ENCODE results near the gene TRAF7.

The TRAF7 gene

GRCh38 chr16:2212362-2213324, 57.1 kb downstream of the TRAF7 start:
- Histone ChIP-seq H3K27me3 (ENCODE audit: low read depth, low read length) (no peaks in the 10 kb centered on the region), H3K79me2 (ENCODE audit: low read length) (peaks cover 20% of the 10 kb centered on the region), H4K20me1 (ENCODE audit: insufficient read depth, low read length) (peaks cover 7% of the 10 kb centered on the region), H3K9me3 (ENCODE audit: insufficient read depth, low read length) (no peaks in the 10 kb centered on the region), H3K4me2 (ENCODE audit: low read length) (peak overlapping the region; percentile 88), H3K4me1 (ENCODE audit: low read length) (peaks cover 12% of the 10 kb centered on the region), H2AFZ (ENCODE audit: low read depth, low read length) (no peak overlapping the region), H3K27ac (ENCODE audit: low read length) (no peak overlapping the region), H3K36me3 (replicated peaks; ENCODE audit: low read depth, low read length) (peaks cover 16% of the 10 kb centered on the region), H3K9ac (ENCODE audit: low read length) (peak overlapping the region; percentile 81; the same call in 1 of the 2 replicates), H3K4me3 (ENCODE audit: low read length) (peak overlapping the region; percentile 98)
- TF ChIP-seq, protein P1, sequence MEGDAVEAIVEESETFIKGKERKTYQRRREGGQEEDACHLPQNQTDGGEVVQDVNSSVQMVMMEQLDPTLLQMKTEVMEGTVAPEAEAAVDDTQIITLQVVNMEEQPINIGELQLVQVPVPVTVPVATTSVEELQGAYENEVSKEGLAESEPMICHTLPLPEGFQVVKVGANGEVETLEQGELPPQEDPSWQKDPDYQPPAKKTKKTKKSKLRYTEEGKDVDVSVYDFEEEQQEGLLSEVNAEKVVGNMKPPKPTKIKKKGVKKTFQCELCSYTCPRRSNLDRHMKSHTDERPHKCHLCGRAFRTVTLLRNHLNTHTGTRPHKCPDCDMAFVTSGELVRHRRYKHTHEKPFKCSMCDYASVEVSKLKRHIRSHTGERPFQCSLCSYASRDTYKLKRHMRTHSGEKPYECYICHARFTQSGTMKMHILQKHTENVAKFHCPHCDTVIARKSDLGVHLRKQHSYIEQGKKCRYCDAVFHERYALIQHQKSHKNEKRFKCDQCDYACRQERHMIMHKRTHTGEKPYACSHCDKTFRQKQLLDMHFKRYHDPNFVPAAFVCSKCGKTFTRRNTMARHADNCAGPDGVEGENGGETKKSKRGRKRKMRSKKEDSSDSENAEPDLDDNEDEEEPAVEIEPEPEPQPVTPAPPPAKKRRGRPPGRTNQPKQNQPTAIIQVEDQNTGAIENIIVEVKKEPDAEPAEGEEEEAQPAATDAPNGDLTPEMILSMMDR (IDR thresholded peaks at IDR 0.05; ENCODE audit: low read depth, low read length) = no peak
- TF ChIP-seq EZH2phosphoT487 (IDR thresholded peaks at IDR 0.05; ENCODE audit: low read depth) = no peak

- TF ChIP-seq, protein P1 (IDR thresholded peaks at IDR 0.05; ENCODE audit: low read depth, low read length) = no peak
- TF ChIP-seq EZH2phosphoT487 (IDR thresholded peaks at IDR 0.05; ENCODE audit: low read depth) = no peak
- Histone ChIP-seq H3K4me1 (ENCODE audit: low read length) (peaks cover 12% of the 10 kb centered on the region), H3K9me3 (ENCODE audit: insufficient read depth, low read length) (no peaks in the 10 kb centered on the region), H3K4me2 (ENCODE audit: low read length) (peak overlapping the region; percentile 88), H3K79me2 (ENCODE audit: low read length) (peaks cover 20% of the 10 kb centered on the region), H4K20me1 (ENCODE audit: insufficient read depth, low read length) (peaks cover 7% of the 10 kb centered on the region), H3K4me3 (ENCODE audit: low read length) (peak overlapping the region; percentile 98), H3K36me3 (replicated peaks; ENCODE audit: low read depth, low read length) (peaks cover 13% of the 10 kb centered on the region), H3K27ac (ENCODE audit: low read length) (no peak overlapping the region), H2AFZ (ENCODE audit: low read depth, low read length) (no peak overlapping the region), H3K9ac (ENCODE audit: low read length) (peak overlapping the region; percentile 81), H3K27me3 (ENCODE audit: low read depth, low read length) (no peaks in the 10 kb centered on the region)
Observed at GRCh38 chr16:2213817-2214718, 58.5 kb downstream of the TRAF7 start.

DNA sequence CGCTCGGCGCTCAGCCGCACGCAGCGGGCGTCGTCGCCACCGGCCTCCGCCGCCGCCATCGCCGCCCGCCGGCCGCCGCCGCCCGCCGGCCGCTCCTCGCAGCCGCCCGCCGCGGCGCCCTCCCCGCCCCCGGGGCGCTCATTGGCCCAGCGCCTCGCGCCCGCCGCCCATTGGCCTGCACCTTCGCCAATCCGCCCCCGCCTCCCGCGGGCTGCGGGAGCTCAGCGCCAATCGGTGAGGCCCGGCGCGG, 59.1 kb downstream of the TRAF7 start, which contains the start of gene PGP:
PGP (minus strand) TSS at position 122 of the 250 bp plus-strand sequence; CDS start at position 59, 63 bp downstream.
- H2AFZ ChIP-seq (ENCODE audit: low read depth, low read length) = no peak within 1 kb of the TSS; the same call in 1 of the 2 replicates
- H3K27ac ChIP-seq (ENCODE audit: low read length) = peak within 1 kb of the TSS; percentile 68
- H3K36me3 ChIP-seq (replicated peaks; ENCODE audit: low read depth, low read length) = peaks cover 10% of the 10 kb centered on the region
- no peaks in the 10 kb centered on the region for H3K9me3 ChIP-seq (ENCODE audit: insufficient read depth, low read length)
- no peaks in the 10 kb centered on the region for H3K27me3 ChIP-seq (ENCODE audit: low read depth, low read length)
- peak within 1 kb of the TSS; percentile 82 for H3K9ac ChIP-seq (ENCODE audit: low read length)
- peak within 1 kb of the TSS; percentile 98 for H3K4me3 ChIP-seq (ENCODE audit: low read length)
- TF ChIP-seq, protein P1 (IDR thresholded peaks at IDR 0.05; ENCODE audit: low read depth, low read length) = no peak
- no peak for TF ChIP-seq EZH2phosphoT487 (IDR thresholded peaks at IDR 0.05; ENCODE audit: low read depth)
- H3K4me2 ChIP-seq (ENCODE audit: low read length) = peak within 1 kb of the TSS; percentile 88
- H3K4me1 ChIP-seq (ENCODE audit: low read length) = peaks cover 12% of the 10 kb centered on the region
- peaks cover 20% of the 10 kb centered on the region for H3K79me2 ChIP-seq (ENCODE audit: low read length)
- peaks cover 7% of the 10 kb centered on the region for H4K20me1 ChIP-seq (ENCODE audit: insufficient read depth, low read length)

Measured in OCI-LY3 (cell line).